Hepatocyte (in vitro differentiated cells): ENCODE data around the gene FAM193A.

Experiments
- CTCF ChIP-seq: fragments of 200-600 bp; sonication (generic); IDR thresholded peaks from 2 replicates; pipeline ENCODE4 v1.5.1; 2016; ENCODE audit warnings: antibody characterized with exemption, mild to moderate bottlenecking; ENCODE audit not compliant: poor library complexity
- EZH2 ChIP-seq: fragments of 200-600 bp; sonication (generic); IDR thresholded peaks from 2 replicates; pipeline ENCODE4 v1.6.1; 2016; ENCODE audit warnings: antibody characterized with exemption, mild to moderate bottlenecking, borderline replicate concordance
- EZH2phosphoT487 ChIP-seq: fragments of 200-600 bp; sonication (generic); IDR thresholded peaks from one replicate; pipeline ENCODE4 v1.6.1; 2018; ENCODE audit warnings: antibody characterized with exemption, mild to moderate bottlenecking, low read depth, moderate library complexity; ENCODE audit not compliant: unreplicated experiment, severe bottlenecking

- TF ChIP-seq CTCF (no peak), EZH2 (no peak), EZH2phosphoT487 (no peak)
These were observed 85.0 kb downstream of the FAM193A start for GRCh38 chr4:2621419-2621818.
